Measurements from ENCODE around the gene ASCL2.

DNA sequence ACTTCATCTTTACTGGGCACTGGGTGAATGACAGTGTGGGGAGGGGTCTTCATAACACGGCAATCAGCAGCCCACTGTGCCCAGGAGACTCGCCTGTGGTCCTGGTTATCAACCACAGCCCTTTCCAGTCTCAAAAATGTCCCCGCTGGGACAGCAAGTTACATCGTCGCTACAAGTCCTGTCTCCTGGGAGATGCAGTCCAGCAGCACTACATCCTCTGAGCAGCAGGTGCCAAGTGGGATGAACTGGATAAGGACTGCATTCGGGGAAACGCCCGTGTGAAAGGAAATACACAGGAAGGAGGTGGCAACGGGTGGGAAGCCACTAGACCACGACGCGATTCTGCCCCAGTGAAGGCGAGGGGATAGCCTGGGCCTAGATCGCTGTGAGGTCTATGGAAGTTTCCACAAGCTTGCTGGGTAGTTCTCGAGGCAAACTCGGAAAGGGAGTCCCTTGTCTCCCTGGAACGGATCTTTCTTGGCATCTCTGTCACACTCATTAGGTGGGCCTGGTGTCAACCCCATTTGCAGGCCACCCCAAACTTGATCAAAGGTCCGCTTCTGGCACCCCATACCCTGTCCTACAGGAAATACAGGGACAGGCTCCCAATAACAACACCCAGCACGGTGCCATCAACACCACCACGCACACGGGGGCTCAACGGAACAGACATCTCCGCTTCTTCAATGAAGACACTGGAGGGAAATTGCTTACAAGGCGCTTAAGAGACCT is 4.4 kb downstream of the ASCL2 start:
- TF ChIP-seq, protein P1, sequence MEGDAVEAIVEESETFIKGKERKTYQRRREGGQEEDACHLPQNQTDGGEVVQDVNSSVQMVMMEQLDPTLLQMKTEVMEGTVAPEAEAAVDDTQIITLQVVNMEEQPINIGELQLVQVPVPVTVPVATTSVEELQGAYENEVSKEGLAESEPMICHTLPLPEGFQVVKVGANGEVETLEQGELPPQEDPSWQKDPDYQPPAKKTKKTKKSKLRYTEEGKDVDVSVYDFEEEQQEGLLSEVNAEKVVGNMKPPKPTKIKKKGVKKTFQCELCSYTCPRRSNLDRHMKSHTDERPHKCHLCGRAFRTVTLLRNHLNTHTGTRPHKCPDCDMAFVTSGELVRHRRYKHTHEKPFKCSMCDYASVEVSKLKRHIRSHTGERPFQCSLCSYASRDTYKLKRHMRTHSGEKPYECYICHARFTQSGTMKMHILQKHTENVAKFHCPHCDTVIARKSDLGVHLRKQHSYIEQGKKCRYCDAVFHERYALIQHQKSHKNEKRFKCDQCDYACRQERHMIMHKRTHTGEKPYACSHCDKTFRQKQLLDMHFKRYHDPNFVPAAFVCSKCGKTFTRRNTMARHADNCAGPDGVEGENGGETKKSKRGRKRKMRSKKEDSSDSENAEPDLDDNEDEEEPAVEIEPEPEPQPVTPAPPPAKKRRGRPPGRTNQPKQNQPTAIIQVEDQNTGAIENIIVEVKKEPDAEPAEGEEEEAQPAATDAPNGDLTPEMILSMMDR (IDR thresholded peaks at IDR 0.05), result no peak
- no peak for TF ChIP-seq POLR2AphosphoS5 (IDR thresholded peaks at IDR 0.05)
